GM18861 (cell line): ENCODE measurements around the gene ZNF93.
"Not testable (repeated sequence)": the region's sequence is repeated elsewhere in the genome, so short reads cannot be mapped to it uniquely, and the experiment has no call there.

ENCODE experiments used
- ATAC-seq: cut with Tn5 transposase; IDR thresholded peaks from one replicate; pipeline ENCODE4 v1.9.1; 2021; ENCODE audit not compliant: unreplicated experiment

ZNF93 gene

GRCh38 chr19:19933432-19934314 is 32.9 kb downstream of the ZNF93 start:
- not testable (repeated sequence) for ATAC-seq

DNA sequence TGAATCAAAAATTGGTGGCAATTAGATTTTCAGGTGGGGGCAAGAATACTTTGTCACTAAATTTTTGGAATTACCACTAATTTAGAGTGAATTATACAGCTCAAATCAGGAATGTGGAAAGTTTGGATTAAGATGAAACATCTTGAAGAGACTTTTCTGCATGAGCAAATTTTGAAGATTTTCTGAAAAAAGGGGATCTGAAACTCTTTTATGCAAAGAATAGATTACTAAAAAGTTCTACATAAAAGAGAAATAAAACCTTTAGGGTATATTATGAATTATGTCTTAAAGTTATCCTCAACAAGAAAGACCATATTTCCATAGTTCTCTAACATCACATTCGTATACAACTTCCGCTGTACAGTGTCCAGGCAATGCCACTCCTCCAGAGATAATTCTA is 36.7 kb downstream of the ZNF93 start:
- ATAC-seq: no peak

DNA sequence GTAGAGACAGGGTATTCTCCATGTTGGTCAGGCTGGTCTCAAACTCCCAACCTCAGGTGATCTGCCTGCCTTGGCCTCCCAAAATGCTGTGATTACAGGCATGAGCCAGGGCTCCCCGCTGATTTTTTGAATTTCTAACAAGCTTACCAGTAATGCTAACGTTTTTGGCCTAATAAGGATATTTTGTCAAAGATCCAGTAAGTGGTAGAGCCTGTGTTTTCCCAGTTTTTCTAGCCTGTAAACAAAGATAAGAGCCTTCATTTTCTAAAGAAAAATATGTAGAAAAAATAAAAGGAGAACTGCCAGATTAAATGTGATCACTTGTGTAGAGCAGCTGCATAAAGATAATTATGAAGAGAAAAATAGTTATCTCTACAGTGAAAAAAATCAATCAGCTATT is 37.7 kb downstream of the ZNF93 start:
- no peak for ATAC-seq

- no peak for ATAC-seq
Measured at GRCh38 chr19:19943848-19944582, 43.3 kb downstream of the ZNF93 start.

- ATAC-seq: no peak
Measured at GRCh38 chr19:19944583-19944880, 43.8 kb downstream of the ZNF93 start.

DNA sequence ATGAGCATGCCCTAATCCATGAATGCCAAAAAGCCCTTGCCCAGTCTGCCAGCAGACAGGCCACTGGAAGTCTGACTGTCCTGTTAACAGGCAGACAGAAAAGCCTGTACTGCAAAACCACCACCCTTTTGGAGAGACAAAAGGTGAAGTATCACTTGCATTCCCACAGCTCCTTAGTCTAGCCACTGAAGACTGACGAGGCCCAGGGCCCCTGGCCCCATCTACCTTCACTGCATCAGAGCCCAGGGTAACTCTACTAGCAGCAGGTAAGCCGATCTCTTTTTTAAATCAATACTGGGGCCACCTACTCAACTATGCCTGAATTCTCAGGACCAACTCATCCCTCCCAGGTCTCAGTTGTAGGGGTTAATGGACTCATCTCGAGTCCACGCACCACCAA is 45.5 kb downstream of the ZNF93 start:
- no peak for ATAC-seq

GRCh38 chr19:19948800-19949199 is 48.1 kb downstream of the ZNF93 start:
- no peak for ATAC-seq

DNA sequence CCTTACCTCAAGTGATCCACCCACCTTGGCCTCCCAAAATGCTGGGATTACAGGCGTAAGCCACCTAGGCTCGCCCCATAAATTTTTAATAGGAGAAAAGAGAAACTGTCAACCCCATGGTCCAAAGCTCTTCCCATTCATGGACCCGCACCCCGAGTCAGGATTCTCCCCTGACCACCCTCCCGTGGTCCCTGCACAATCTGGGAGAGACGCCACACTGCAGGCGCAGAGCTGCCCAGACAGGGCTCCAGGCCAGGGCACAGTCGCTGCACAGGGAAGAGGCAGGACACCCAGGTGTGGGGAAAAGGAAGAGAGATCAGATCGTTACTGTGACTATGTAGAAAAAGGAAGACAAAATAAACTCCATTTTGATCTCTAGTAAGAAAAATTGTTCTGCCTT is 54.5 kb downstream of the ZNF93 start:
- ATAC-seq: no peak

DNA sequence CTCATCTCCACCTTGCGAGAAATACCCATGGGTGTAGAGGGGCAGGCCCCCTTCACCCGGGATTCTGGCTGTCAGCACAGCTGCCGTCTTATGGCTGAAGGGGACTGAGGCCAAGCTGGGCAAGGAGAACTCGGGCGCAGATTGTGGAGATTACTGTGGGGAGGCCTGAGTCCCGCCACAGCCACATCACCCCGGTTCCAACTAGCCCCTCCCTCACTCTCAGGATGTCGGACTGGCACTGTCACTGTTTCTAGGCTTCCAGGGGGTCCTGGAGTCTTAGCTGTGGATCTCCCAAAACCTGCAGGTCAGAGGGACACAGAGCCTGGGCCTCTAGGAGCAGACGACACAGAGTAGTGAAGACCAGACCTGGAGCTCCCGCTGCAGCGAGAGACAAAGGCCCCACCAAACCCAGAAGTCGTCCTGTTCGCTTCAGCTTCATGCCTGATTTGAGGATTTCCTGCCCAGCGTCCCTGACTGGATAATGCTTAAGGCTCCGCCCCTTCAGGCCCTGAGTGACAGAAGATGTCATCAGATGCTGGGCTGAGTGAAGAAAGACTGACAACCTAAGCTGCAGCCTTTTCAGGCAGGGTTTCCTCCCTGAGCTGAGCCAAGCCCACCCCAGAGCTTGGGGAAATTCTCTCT is 55.8 kb downstream of the ZNF93 start:
- no peak for ATAC-seq

DNA sequence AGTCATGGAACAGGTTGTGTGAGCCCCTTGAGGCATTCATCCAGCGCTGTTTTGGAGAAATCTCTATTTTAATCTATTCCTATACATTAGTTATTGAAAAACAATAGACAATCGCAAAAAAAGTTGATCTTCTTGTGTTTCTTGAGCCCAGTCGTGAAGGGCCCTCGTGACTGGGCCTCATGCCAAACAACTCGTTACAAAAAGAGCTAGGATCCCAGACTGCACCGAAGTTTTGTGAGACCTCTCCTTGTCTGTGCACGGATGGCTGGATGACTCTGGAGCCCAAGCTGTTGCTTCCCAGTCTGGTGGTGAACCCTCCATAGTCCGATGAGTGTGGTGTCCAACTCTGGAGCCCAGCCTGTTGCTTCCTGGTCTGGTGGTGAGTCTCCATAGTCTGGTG is 57.0 kb downstream of the ZNF93 start:
- ATAC-seq: not testable (repeated sequence)

GRCh38 chr19:19959151-19959799 is 58.5 kb downstream of the ZNF93 start:
- not testable (repeated sequence) for ATAC-seq

GRCh38 chr19:19964416-19964815 is 63.7 kb downstream of the ZNF93 start:
- ATAC-seq: no peak

DNA sequence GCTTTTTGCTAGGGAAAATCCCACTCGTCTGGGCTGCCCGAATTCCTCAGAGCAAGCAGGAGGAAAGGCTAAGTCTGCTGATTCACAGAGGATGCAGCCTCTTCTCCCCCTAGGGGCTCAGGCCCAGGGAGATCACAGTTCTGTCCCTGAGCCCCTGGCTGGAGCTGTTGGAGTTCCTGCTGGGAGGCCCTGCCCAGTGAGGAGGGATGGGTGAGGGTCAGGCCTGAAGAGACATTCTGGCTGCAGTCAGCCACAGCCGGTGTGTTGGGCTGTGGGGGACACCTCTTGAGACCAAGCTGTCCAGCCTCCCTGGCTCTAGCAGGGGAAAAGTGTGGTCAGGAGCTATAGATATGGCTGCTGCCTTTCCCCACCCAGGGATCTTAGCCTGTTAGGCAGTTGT is 65.4 kb downstream of the ZNF93 start:
- not testable (repeated sequence) for ATAC-seq

DNA sequence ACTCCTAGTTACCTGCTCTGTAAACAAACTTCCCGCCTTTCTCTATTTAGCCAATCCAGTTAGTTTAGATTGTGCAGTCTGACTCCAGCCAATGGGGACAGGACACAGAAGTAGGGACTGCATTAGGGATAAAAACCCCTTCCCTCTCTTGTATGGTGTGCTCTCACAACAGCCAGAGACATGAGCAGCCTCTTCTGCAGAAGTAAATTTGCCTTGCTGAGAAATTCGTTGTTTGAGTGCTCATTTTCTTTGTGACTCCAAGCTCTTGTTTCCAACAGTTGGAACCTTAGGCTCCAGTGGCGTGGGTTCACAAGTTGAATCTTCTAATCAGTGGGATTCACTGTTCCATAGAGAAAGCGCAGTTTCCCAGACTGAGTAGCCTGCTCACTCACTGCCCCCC is 66.1 kb downstream of the ZNF93 start:
- ATAC-seq: no peak
